NCI-H2196 treated with DMSO at 0.1 percent for 48 hours (cell line): ENCODE results near the gene ANXA5.

Experiments
- DNase-seq: peaks from one replicate; lab custom pipeline; 2025; ENCODE audit not compliant: unreplicated experiment; lab: John Stamatoyannopoulos, UW

Gene ANXA5

DNA sequence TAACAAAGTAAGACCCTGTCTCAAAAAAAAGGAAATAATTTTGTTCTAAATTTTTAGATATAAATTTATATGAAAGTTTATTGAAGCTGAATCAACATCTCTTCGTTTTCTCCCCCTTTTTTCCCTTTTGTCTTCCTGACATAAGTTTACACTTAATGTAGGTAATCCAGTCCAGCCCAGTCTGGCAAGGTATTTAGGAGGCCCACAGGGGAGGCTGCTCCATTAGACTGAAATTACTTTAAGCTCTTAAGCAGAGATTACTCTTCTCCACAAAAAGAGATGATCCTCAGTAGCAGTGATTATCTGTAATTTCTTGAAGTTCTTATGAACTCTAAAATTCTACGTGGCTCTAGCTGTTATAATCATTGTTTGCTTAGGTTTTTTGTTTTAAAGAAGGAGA lies 46.0 kb downstream of the ANXA5 start:
- no peak for DNase-seq

GRCh38 chr4:121648516-121648915 lies 48.3 kb downstream of the ANXA5 start:
- no peak for DNase-seq

DNA sequence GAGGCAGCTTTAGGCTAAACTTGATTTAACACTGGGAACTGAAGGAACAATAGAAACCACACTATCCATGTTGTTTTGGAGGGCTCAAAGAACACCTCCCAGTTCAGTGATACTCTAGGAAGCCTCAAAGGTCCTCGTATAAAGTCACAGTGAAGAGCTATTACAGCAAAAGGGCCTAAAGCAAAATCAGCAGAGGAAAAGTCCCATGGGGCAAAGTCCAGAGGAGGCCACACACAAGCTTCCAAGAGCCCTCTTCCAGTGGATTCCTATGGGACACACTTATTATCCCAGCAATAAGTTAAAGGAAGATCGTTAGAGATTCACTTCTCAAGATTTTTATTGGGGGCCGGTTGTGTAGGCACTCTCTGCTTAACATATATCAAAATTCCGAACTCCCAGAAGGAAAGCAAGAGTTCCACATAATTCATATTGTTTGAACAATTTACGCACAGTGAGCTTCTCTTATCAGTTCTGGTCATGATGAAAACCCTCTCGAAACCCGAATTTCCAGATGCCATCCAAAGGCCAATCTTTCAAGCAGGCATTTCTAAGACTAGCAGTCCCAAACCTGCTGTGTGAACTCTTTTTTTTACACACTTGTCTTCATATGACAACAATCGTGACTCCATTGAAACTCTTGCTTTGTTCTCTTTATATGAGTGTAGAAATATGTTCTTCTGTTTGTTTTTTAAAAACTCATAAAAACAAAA lies 53.7 kb downstream of the ANXA5 start:
- DNase-seq = no peak

DNA sequence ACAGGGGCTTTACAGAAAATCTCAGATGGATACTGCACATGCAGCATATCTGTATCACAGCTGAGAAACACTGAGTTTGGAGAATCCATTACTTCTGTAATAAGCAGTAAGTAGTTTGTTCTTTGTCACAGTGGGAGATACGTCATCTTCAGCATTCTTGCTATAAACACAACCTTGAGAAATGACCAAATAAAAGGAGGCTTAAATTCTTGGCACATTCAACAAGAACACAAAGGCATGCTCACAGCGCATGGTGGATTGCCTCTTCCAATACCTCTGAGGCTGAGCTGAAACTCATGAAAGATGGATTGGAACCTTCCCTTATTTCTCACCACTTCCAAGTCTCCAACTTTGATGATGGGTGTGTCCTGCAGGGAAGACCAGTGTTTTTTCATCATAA lies 54.5 kb downstream of the ANXA5 start:
- DNase-seq = no peak

DNA sequence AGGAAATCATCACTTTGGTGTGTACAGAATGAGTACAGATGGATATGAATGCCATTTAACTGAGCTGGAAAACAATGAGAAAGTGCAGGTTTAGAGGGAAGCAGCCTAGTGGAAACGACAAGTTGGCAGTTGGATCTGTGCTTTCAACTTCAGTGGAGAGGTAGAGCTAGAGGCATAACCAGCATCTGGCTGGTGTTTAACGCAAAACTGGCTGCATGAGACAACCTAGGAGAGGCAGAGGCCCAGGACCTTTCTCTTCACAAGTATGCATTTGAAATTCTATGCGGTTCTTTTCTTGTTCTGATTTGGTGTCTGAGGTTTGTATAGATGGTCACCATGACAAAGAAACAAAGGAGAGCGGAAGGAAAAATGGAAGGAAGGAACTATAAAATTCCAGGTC lies 63.1 kb downstream of the ANXA5 start:
- DNase-seq = no peak

DNA sequence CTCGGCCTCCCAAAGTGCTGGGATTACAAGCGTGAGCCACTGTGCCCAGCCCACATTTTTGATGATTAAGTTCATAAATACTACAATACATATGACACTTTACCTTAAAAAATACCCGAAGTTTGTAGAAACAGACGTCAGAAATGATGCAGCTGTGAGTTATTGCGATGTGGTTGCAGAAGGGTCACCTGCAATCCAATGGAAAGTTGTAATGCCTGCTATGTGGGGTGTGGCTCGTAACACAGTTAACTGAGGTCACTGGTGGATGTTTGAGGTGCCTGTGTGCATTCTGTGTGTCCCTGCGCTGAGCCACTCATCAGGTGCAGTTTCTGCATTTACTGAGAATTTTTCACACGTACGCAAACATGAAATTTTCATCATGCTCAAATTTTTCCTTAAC lies 64.1 kb downstream of the ANXA5 start:
- DNase-seq = no peak
